HG02870 (cell line): Measurements from ENCODE around the gene TMEM260.
"Not testable (repeated sequence)": the region's sequence is repeated elsewhere in the genome, so short reads cannot be mapped to it uniquely, and the experiment has no call there.

Experiments used
- ATAC-seq: cut with Tn5 transposase; IDR thresholded peaks from one replicate; pipeline ENCODE4 v1.9.1; 2021; ENCODE audit warnings: mild to moderate bottlenecking, moderate library complexity; ENCODE audit not compliant: unreplicated experiment

TMEM260 gene

DNA sequence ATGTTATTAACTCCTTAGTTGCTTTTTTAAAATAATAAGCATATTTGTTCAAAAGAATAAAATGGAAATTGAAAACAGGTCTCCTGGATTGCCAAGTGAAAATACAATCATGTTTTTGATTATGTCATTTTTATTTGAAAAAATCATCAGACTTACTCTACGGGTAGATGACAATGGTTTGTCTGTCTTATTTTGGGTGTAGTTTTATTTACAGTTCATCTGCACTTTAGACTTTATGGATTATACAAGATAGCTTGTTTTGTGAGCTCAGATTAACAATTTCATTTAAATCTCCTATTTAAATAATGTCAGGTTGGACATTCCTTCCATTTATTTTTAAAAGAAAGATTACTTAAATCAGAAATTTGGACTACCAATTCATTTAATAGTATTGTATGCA lies 14.8 kb downstream of the TMEM260 start:
- no peak for ATAC-seq

DNA sequence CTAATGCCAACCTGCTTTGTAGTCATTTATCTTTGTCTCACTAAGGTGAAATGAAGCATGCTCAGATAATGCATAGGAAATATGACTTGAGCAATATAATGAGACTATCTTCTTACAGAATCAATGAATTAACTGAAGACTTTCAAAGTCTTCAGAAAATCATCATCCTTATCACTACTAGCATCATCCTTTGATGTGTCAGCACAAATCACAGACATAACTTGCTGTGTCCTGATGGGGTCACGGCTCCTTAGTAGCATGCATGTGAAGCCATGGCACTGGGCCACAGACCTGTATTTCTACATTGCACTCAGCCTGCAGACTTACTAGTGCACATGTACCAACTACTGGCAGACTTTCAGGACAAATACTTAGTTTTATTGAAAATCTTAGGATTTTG lies 18.9 kb downstream of the TMEM260 start:
- no peak for ATAC-seq

DNA sequence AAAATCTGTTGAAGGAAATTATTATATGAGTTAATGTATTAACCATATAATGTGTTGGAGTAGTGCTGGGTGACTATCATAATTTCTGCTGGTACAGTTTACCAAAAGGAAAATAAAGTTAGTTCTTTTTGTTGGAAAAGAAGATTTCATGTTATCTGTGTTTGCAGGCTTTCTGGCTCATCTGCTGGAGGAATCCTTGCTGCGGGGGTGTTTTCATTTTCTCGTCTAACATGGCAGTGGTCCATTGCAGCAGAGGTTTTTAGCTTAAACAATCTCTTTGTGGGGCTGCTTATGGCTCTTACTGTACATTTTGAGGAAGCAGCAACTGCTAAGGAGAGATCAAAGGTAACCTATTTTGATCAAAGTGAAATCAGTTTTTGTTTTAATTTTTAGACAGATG lies 24.1 kb downstream of the TMEM260 start:
- ATAC-seq = no peak

DNA sequence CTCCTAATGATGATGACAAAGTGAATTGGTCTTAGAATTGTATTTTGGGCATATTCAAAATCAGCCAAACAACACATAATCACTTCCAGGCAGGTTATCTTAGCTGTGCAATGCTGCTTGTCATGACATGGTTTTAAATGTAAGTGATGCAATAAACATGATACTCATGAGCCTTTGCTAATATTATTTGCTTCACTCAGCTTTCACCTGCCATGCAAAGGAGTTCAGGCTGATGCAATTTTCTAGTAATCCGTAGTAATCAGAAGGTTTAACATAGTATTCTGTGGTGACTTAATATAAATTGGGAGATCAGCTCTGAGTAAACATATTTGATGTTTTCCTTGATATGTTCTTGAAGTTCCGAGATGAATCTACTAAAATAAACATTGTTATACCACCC lies 29.1 kb downstream of the TMEM260 start:
- no peak for ATAC-seq

DNA sequence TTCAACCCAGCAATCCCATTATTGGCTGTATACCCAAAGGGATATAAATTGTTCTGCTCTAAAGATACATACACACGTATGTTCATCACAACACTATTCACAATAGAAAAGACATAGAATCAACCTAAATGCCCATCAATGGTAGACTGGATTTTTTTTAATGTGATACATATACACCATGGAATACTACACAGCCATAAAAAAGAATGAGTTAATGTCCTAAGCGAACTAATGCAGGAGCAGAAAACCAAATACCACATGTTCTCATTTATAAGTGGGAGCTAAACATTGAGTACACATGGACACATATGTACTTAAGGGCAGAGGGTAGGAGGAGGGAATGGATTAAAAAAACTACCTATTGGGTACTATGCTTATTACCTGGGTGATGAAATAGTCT lies 32.1 kb downstream of the TMEM260 start:
- not testable (repeated sequence) for ATAC-seq

DNA sequence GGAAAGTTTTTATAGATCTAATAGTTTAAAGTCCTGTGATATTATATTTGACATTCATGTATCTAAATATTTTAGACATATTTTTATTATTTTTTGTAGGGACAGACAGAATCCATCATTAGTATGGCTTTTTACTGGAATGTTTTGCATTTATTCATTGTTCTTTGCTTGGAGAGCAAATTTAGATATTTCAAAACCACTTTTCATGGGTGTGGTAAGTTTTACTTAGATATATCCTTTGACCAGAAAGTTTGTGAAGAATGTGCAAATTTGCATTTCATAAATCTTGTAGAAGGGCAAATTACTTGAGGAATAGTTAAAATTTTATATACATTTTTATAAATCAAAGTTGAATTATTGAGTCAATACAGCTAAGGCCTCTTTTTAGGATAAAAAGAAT lies 37.5 kb downstream of the TMEM260 start:
- ATAC-seq = no peak

DNA sequence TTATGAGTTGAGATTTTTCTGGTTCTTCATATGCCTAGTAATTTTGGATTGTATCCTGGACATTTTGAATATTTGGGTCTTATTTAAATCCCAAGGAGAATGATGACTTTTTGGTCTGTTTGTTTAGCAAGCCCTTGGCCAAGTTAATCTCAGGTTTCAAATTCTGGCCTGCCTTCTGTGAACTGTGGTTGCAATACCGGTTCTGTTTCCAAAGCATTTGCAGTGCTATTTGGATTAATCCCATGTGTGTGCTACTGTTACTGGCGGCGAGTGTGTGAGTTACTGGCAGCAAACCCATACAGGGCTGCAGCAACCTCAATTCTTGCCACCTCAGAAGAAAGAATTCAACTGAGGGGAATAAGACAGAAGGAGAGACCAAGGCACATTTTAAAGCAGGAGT lies 51.1 kb downstream of the TMEM260 start:
- no peak for ATAC-seq

DNA sequence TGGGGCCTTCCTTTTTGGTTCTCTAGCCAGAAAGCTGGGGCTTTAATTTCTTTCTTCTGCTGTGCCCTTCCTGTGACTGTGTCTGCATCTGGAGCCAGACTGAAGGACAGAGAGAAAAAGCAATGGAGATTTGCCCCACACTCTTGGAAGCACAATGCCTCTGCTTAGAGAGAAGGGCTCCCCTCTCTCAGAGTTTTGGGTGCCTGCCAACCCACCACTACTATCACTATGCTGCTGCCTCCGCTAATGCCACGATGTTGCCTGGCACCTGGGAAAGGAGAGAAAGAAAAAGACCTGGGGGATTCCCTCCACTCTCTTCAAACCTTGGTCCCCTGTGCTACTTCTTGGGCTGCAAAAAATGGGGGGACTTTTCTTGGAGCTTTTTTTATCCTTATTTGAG lies 52.6 kb downstream of the TMEM260 start:
- ATAC-seq = no peak

DNA sequence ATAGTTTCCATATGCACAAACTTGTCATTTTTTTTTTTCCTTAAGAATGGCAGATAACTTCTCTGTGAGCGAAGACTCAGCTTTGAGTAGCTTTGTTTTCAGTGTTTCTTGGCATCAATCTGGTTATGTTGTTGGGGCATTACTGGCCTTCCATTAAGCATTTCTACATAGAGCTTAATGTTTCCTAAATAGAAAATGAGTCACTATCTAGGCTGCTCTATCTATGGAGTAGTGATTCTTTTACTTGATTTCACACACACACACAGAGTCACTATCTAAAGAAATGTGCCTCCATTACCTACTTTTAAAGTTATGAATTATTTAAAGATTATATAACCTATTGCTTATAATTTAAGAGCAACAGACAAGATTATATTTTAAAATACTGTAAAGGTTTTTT lies 53.9 kb downstream of the TMEM260 start:
- ATAC-seq = no peak

DNA sequence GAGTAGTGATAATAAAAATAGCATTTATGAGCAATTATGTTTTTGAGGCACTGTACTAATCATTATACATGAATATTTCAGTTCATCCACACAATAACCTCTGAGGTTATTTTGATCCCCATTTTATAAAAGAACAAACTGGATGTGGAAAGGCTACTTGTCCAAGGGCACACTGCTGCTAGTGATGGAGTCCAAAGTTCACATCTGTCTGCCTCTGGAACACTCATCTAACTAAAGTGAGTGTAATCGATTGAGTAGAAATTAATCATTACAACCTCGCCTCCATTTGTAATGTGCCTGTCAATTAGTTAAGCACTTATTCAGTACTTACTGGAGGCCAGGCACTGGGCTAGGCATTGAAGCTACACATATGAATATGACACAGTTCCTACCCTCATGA lies 55.4 kb downstream of the TMEM260 start:
- no peak for ATAC-seq

DNA sequence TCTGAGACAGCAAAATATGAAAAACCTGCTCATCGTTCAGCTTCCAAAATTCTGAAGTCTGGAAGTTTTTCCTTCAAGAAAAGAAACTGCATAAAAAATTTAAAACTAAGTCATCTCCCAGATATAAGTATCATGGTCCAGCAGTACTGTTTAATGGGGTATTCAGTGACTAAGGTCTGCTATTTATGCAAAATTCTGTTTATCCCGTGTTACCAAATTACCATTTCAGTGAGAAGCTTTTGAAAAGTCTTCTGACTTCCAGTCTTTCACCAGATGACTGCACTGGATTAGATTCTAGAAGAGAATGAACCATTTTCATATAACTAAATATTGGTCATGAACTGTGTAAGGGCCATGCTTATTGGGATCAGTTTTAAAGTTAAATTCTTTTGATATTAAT lies 67.9 kb downstream of the TMEM260 start:
- ATAC-seq = no peak

DNA sequence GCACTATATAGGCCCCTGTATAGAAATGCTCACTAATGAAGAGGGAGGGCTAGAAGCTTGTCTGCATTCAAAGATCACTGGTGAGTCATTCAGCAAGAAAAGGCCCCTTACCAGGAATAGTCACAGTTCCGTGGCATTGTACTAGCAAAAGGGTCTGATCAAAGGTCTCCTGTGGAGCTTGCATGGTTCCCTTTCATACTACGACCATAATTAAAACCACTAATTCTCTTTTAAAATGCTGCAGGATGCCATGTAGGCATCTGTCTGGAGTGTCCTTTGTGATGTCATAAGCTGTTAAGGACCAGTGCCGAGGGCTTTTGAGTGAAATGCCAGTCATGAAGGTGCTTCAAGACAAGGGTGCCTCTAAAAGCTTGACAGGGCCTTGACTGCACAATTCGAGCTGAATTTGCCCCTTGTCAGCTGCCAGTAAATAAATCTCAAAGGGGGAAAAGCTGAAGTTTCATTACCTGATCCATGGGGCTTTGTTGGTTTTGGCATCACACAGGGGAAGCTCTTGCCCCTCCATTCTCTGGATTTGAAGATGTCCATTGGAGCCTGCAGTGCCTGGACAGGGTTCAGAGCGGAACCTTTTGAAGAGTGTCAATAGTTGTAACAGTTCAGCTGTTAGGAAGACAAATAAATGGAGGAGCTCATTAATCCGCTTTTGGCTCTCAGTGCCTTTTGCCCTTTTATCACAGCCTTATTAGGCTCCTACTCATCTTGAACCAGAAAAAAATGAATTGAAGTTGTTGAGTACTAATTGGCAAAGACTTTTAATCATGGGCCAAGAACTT lies 69.1 kb downstream of the TMEM260 start:
- no peak for ATAC-seq

DNA sequence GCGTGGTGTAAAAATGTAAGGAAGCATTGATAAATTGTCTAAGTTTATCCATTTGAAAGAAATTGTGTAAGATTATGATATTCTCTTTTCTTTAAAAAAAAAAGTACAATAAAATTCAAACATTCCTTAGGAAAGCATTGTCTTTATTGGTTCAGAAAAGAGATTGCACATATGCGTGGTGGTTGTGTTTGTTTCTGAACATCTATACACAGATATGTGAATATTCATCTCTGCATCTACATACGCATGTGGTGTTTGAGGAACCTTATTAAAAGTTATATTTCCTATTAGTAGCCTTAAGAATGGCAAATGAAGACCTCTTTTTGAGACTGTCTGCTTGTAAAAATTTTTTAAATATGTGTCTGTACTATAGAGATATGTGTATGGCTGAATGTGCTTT lies 69.8 kb downstream of the TMEM260 start:
- no peak for ATAC-seq

DNA sequence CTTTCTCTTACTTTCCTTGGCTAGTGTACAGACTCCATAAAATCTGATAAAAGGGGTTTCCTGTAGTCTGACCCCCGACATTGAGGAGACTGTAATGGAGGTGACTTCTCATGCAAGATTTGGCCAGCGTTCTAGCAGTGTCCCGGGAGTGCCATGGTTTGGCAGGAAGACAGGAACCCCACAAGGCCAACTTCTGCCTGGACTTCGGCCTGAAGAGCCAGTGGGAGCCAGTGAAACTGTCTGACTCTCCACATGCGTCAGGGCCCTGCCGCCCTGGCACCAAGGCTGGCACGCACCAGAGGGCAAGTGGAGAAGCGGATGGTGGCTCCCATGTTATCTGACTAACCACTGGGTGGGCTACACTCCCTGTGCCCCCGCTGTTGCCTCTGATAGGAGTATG lies 70.5 kb downstream of the TMEM260 start:
- no peak for ATAC-seq

DNA sequence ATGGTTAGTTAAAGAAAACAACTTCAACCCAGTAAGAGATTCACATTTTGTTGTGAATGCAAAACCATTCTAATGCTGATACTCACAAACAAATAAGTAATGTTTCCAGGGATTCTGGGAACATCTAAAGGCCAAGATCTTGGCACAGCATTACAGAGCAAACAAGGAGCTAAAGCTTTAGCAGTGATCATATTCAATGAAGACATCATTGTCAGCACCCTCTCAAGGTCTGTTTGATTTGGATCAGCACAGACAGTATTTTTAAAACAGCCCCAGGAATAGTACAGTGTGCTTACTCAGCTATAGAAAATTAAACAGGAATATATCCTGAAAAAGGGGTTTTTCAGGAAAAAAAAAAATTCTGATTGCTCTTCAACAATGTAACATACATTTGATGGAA lies 71.4 kb downstream of the TMEM260 start:
- no peak for ATAC-seq

DNA sequence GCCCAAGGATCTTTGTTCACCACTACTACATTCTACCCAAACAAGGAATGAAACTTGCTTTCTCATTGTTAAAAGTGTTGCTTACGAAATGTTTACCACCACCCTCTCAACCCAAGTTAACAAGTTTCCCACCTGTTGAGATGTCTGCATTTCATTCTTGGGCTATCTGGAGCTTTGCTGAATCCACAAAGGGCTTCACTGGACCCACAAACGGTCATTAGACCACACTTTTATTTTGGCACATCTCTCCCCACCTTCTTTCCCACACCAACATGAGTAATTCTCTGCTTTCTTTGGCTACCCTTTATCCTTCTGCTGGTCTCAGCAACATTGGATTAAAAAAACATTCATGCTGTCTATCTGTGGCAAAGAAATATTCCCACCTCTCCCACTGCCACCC lies 78.0 kb downstream of the TMEM260 start:
- ATAC-seq = no peak

DNA sequence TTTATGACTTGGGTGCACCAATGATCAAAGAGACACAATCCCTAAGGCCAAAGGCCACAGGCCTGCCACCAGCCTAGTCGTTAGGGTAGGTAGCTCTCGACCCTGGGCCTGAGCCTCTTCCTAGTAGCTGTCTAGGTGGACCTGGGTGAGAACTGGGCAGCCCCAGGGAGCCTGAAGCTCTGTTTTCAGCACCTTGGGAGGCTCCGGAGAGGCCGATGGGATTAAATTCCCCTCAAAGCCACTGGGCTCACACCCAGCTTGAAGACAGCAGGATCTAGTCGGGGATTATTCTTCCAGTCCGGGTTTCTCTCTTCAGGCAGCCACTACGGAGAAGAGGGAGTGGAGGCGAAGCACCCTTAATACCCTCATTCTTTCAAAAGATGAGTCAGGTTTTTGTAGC lies 79.8 kb downstream of the TMEM260 start:
- ATAC-seq = no peak

DNA sequence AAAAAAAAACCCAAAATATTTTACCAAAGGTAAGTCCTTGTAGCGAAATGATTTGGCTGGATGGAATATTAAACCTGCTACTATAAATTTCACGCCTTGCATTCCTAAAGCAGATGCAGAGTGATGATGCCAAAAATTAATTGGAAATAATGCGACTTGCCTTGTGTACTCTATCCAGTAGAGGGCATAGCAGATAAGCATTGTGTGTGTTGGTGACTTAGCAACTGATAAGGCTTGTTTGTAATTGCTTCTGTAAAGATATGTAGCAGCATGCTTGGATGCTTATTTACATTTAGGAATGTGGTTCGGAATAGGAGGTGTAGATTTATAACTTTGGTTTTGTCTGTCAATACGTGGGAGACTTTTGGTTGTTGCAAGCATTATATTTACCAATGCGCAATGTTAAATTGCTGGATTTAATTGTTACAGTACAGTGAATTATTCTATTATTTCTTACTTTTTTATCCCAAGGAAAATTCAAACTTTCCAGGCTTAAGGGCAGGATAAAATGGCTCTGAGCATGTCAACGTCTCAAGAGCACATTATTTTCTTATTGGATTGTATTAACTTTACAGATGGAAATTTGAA lies 80.5 kb downstream of the TMEM260 start:
- no peak for ATAC-seq

DNA sequence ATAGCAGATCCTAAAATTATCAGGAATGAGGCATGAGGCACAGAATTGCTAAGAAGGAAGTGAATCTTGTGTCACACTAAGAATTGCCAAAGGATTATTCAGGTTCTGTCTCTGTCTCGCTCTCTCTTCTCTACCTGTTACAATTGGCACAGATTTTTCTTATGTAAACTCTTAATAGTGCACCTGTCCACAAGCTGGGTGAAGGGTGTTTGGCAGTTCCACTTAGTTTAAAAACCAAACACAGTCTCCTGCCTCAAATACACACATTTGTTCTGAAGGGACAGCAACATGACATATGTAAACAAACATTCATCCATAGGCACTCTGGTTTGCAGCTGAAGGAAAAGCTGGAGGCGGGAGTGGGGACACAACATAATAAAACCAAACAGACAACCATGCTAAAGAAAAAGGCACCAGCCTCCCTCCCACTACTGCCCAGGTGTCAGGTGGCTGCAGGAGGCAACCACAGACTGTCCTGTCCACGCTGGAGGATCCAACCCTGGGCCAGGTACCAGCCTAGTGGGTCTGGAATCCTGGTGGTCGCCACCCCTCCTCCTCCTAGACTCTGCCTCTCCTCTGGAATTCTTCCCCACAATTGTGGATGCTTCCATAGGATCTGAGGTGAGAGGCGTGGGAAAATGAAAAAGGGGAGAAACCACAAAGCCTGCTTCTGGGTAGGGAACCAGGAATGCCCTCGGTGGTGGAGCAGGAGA lies 81.2 kb downstream of the TMEM260 start:
- no peak for ATAC-seq

DNA sequence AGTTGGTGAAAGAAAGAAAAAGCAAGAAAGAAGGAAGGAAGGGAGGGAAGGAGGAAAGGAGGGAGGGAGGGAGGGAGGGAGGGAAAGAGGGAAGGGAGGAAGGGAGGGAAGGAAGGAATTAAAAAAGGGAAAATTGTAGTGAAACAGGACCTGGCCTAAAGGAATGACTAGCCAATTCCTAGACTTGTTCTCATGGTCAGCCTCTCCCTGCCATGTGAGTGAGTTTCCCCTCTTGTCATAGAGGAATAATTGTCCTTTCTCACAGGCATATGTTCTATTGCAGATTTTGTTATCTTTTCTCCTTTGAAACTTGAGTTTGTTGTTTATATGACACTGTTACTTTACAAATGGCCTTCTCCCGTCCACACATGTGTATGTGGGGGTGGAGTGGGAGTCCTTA lies 81.9 kb downstream of the TMEM260 start:
- no peak for ATAC-seq

DNA sequence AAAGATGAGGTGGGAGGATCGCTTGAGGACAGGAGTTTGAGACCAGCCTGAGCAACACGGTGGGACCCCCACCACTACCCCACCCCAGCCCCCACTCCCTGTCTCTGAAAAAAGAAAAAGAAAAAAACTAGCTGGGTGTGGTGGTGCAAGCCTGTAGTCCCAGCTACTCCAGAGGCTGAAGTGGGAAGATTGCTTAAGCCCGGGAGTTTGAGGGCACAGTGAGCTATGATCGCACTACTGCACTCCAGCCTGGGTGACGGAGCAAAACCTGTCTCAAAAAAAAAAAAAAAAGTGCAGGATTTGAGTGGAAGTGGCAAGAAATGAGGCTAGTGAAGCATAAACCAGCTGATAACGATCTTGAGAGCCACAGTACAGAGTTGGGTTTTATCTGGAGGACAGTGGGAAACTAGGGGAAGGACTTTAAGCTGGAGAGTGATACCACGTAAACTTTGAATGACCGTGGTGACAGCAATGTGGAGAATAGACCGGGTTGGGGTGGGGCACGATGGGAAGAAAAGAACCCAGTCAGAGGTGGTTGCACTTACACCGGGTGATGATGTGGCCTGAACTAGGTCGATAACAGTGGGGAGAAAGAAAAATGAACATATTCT lies 85.3 kb downstream of the TMEM260 start:
- ATAC-seq = no peak

DNA sequence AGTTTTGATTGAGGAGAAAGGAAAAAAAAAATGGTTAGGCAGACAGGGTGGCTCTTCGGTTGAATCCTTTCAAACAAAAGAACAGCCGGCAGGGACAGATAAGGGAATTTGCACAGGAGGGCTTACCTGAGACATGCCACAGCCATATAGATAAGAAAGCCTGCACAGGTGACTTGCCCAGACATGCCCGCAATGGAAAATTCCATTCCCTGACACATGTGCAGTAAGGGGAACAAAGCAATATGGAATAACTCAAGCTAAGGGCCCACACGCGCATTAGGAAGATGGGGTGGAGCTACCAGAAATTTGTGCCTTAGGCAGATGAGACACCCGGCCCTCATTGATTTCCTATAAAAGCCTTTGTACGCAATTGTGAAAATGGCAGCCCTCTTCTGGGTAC lies 86.7 kb downstream of the TMEM260 start:
- ATAC-seq = no peak
